ENCODE data around the gene GPR148.

The GPR148 gene

DNA sequence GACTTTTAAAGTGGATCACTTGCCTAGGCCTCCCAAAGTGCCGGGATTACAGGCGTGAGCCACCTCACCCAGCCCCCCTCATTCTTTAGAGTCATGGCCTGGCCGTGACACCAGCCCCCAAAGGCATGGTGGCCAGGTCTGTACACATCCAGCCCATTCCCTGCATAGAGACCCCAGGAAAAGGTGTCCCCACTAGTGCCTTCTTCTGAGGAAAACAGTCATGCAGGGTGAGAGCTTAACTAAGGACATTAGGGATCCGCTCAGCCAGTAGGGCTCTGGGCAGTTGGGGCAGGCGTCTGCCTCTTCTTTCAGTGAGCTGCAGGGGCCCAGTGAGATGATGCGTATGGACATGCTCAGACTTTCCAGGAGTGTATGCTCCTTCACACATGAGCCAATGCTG is 20.8 kb downstream of the GPR148 start:
- DNase-seq (ENCODE audit: low read depth): no peak

- DNase-seq (ENCODE audit: low read depth): no peak
These were observed 25.9 kb downstream of the GPR148 start for GRCh38 chr2:130754811-130755210.

- DNase-seq (ENCODE audit: low read depth): no peak
These were observed 26.6 kb downstream of the GPR148 start, which contains the start of gene AMER3 for GRCh38 chr2:130755256-130756052. TSS of gene AMER3 (plus strand) at chr2:130755540. CDS start at chr2:130762073, 6,533 bp downstream.

- DNase-seq (ENCODE audit: low read depth): peak; percentile 31
These were observed 27.4 kb downstream of the GPR148 start for GRCh38 chr2:130756053-130756873.

GRCh38 chr2:130756874-130757668 is 28.2 kb downstream of the GPR148 start:
- DNase-seq (ENCODE audit: low read depth): no peak

- no peak for DNase-seq (ENCODE audit: low read depth)
These were observed 31.3 kb downstream of the GPR148 start for GRCh38 chr2:130759906-130760753.

DNA sequence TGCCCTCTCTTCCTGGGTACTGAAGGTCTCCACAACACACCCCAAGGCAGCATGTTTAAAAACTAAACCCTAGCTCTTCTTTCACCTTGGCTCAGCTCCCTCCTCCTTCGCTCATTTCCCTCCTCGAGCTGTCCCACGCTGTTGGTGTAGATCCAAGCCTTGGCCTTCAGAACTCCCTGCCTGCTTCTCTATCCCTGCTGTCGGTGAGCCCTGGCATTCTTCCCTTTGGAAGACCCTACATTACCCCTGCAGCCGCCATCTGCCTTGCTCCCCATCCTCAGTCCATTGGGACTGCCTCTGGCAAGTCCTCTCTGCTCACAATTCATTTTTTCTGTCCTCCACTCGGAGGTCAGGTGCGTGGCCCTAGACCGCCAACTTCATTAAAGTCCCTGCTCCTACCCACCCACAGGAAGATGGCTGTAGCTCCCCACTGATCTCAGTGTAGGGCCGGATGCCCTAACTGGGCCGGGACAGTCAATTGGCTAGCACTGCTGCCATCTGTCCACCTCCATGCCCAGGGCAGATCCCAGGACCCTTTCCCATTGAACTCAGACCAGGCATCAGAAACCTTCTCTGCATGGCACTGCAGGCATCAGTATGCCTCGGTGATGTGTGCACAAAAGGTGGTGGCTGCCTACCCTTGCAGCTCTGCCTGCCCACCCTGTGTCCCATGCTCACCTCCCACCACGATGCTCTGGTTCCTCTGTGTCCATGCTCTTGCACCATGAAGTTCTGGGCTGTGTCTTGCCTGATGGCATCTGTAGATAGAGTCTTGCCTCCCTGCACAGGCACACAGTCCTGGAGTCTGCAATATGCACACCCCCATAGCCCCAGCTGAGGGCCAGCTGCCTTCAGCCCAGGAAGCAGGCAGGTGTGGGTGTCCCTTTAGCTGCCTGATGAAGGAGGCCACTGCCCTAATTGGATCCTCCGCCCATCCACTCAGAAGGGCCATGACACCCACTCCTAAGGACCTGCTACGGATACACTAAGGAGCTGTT is 32.2 kb downstream of the GPR148 start:
- no peak for DNase-seq (ENCODE audit: low read depth)

GRCh38 chr2:130762031-130762909 is 33.4 kb downstream of the GPR148 start:
- no peak for DNase-seq (ENCODE audit: low read depth)

GRCh38 chr2:130762910-130763385 is 34.1 kb downstream of the GPR148 start:
- no peak for DNase-seq (ENCODE audit: low read depth)

- no peak for DNase-seq (ENCODE audit: low read depth)
These were observed 34.5 kb downstream of the GPR148 start for GRCh38 chr2:130763405-130763804.

DNA sequence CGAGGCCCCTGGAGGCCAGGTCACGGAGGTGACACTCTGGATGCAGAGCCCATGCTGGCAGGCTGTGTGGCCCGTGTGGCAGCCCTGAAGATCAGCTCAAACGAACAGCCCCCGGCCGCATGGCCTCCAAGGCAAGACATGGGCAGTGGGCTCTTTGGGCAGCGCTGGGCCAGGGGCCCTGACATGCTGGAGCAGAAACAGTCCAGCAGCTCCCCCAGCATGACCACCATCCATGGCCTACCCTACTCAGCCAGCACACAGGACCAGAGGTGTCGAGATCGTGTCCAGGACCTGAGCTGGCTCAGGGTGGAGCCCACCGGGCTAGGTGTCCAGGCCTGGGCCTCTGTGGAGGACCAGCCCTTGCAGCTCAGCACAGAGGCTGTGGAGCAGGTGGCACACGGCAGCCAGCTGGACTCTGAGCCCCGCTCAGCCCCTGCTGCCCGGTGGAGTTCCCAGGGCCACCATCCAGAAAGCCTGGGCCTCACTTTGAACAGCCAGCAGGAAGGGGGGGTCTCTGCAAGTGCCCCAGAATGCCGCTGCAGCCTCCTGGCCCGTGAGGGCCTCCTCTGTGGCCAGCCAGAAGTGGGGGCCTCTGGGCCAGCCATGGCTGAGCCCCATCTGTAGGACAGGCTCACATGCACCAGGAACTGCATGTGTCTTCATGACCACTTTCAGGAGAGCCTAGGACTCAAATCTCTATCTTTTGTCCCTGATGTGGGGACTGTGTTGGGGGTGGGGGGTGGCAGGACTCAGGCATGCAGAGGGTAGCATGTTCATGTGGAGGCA is 35.4 kb downstream of the GPR148 start:
- no peak for DNase-seq (ENCODE audit: low read depth)

DNA sequence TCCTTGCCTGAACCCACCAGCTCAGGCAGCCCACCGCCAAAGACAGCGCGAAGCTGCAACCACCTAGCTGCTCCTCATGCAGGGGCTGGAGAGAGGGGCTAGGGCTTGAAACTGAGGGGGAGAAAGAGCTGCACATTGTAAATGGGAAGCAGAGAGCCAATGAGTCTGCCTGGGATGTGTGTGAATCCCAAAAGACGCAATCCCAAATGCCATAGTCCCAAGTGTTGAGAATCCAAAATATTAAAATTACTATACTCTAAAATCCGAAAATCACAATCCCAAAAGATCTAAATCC is 35.9 kb downstream of the GPR148 start:
- DNase-seq (ENCODE audit: low read depth): no peak

- DNase-seq (ENCODE audit: low read depth): no peak
These were observed 36.6 kb downstream of the GPR148 start for GRCh38 chr2:130765464-130765863.

DNA sequence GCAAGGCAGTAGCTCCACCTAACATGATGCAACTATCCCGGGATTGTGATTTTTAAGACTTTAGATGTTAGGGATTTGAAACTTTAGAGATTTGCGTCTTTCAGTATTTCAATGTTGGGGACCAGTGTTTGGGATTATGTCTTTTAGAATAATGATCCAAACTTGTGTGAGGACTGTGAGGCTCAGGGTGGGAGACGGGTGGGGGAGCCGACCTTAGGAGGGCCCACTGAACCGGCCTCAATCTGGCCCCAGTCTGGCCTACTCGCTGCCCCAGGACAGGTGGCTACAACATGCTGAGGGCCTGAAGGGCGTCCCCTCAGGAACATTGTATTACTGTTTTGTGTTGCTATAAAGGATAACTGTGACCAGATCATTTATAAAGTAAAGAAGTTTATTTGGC is 37.2 kb downstream of the GPR148 start:
- no peak for DNase-seq (ENCODE audit: low read depth)

DNA sequence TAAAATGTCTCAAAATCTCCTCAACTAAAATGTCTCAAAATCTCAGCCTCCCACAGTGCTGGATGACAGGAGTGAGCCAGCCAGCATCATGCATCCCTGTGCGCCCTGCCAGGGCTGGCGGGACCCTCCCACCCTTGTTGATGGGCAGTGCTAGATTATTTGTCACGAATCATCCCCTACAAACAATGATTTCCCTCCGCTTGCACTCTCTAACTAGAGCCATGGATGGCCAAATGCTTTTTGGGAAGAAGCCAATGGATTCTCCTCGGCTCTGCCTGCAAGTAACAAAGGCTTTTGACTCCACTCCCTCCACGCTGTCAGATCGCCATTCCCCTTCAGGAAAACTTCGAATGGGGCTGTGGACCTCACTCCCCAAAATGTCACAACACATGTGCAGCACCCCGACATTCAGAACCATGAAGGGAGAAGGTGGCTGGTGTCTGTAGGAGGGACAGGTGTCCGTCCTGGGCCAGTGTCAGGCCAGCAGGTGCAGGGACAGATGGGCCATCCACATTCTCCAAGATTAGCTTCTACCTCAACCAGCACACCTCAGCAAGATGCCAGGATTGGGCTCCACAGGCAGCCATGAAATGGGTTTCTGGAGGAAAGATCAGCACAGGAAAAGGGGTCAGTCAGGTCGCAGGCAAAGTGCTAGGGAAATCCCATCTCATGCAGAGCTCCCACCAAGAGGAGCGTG is 38.0 kb downstream of the GPR148 start:
- DNase-seq (ENCODE audit: low read depth): no peak

GRCh38 chr2:130767408-130767775 is 38.5 kb downstream of the GPR148 start:
- DNase-seq (ENCODE audit: low read depth): no peak

- DNase-seq (ENCODE audit: low read depth): no peak
These were observed 39.5 kb downstream of the GPR148 start for GRCh38 chr2:130768191-130768855.
